Nephron (organoid): ENCODE data around the gene SLC9A3.

Source experiments
- H3K27ac Mint-ChIP-seq, 3 experiments: 2 replicates each; pipeline ENCODE4 v1.8.0; 2020; ENCODE audit warnings: mixed read lengths in 3 of 3, mild to moderate bottlenecking in 2 of 3, moderate library complexity in 1 of 3
- H3K27me3 Mint-ChIP-seq: 2 replicates; pipeline ENCODE4 v1.8.0; 2021; ENCODE audit warnings: low read depth, mild to moderate bottlenecking, moderate library complexity, mixed read lengths
- H3K36me3 Mint-ChIP-seq: 2 replicates; pipeline ENCODE4 v1.8.0; 2020; ENCODE audit warnings: low read depth, mixed read lengths
- H3K4me1 Mint-ChIP-seq: 2 replicates; pipeline ENCODE4 v1.8.0; 2020; ENCODE audit warnings: mixed read lengths
- H3K4me3 Mint-ChIP-seq, 3 experiments: 2 replicates each; pipeline ENCODE4 v1.8.0; 2020; ENCODE audit warnings: mild to moderate bottlenecking in 3 of 3, mixed read lengths in 3 of 3, moderate library complexity in 2 of 3
- H3K9me3 Mint-ChIP-seq: 2 replicates; pipeline ENCODE4 v1.8.0; 2020; ENCODE audit warnings: mixed read lengths
- TF ChIP-seq, protein P1 (sequence below), 3 experiments: fragments of 200-600 bp; sonication (generic); IDR thresholded peaks; one replicate each; pipeline ENCODE4 v1.5.0; 2021; ENCODE audit warnings: antibody characterized with exemption in 3 of 3; ENCODE audit not compliant: unreplicated experiment in 3 of 3

SLC9A3 gene

DNA sequence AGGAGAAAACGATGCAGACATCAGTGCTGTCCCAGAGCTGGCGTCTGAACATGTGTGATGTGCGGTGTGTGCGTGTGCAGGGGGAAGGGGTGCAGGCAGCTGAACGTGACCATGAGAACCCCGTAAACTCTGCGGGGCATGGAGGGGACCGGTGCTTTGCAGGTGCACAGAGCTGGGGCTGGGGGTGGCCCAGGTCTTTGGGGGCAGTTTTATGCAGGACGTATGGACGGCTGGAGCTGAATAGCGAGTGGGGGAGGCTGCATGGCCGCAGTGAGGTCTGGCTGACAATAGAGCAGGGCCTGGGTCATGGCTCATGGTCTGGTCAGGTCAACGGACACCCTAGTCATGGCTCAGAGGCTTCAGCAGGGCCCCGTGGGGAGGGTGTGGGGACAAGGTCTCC lies 84.6 kb downstream of the SLC9A3 start:
- TF ChIP-seq, protein P1, sequence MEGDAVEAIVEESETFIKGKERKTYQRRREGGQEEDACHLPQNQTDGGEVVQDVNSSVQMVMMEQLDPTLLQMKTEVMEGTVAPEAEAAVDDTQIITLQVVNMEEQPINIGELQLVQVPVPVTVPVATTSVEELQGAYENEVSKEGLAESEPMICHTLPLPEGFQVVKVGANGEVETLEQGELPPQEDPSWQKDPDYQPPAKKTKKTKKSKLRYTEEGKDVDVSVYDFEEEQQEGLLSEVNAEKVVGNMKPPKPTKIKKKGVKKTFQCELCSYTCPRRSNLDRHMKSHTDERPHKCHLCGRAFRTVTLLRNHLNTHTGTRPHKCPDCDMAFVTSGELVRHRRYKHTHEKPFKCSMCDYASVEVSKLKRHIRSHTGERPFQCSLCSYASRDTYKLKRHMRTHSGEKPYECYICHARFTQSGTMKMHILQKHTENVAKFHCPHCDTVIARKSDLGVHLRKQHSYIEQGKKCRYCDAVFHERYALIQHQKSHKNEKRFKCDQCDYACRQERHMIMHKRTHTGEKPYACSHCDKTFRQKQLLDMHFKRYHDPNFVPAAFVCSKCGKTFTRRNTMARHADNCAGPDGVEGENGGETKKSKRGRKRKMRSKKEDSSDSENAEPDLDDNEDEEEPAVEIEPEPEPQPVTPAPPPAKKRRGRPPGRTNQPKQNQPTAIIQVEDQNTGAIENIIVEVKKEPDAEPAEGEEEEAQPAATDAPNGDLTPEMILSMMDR (IDR thresholded peaks at IDR 0.05; ENCODE audit: unreplicated experiment in 3 of 3), result no peak
- Mint-ChIP-seq H3K27ac (no peak overlapping the region), H3K4me1 (peaks cover 7% of the 10 kb centered on the region), H3K36me3 (no peaks in the 10 kb centered on the region), H3K27me3 (peaks cover 3% of the 10 kb centered on the region), H3K4me3 (peak overlapping the region; percentile 25 to 55 (median 36)), H3K9me3 (no peaks in the 10 kb centered on the region)

DNA sequence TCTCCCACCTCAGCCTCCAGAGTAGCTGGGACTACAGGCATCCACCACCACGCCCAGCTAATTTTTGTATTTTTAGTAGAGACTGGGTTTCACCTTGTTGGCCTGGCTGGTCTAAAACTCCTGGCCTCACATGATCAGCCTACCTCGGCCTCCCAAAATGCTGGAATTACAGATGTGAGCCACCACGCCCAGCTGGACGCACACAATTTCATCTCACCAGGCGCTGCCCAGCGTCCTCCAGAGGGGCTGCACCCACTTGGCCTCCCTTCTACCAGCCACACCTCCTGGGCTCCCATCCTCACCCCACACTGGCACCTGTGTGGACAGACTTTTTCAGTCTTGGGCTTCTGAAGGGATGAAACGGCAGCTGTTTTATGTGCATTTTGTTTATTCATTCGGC lies 85.1 kb downstream of the SLC9A3 start:
- Mint-ChIP-seq H3K4me3 (peak overlapping the region in 1 of 3 experiments; percentile 55), H3K36me3 (no peaks in the 10 kb centered on the region), H3K27ac (no peak overlapping the region), H3K27me3 (peaks cover 3% of the 10 kb centered on the region), H3K9me3 (no peaks in the 10 kb centered on the region), H3K4me1 (peaks cover 2% of the 10 kb centered on the region)
- TF ChIP-seq, protein P1 (IDR thresholded peaks at IDR 0.05; ENCODE audit: unreplicated experiment in 3 of 3), result no peak

DNA sequence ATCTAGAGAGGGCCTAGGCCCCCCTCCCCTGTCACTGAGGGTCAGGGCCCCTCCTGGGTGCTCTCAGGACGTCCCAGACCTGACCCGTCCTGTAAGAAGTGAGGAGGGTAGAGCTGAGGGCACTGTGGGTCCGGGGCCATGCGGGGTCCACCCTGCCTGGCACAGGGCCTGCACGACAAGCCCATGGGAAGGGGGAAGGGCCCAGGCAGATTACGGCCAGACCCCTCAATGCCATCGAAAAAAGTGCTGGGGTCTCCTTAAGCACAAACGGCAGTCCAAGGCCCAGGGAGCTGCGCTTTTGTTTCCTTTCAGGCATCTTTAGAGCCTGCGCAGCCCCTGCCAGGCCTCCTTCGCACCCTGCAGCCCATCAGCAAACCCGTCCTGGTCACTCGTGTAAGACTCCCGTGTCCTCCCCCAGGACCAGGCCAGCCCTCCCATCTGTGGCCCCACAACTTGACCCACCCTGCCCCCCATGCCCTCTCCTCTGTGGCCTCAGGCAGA lies 85.7 kb downstream of the SLC9A3 start:
- no peaks in the 10 kb centered on the region for H3K9me3 Mint-ChIP-seq
- H3K27ac Mint-ChIP-seq, result no peak overlapping the region
- H3K27me3 Mint-ChIP-seq, result peaks cover 3% of the 10 kb centered on the region
- no peaks in the 10 kb centered on the region for H3K36me3 Mint-ChIP-seq
- no peaks in the 10 kb centered on the region for H3K4me1 Mint-ChIP-seq
- TF ChIP-seq, protein P1 (IDR thresholded peaks at IDR 0.05; ENCODE audit: unreplicated experiment in 3 of 3), result no peak
- no peak overlapping the region for H3K4me3 Mint-ChIP-seq

DNA sequence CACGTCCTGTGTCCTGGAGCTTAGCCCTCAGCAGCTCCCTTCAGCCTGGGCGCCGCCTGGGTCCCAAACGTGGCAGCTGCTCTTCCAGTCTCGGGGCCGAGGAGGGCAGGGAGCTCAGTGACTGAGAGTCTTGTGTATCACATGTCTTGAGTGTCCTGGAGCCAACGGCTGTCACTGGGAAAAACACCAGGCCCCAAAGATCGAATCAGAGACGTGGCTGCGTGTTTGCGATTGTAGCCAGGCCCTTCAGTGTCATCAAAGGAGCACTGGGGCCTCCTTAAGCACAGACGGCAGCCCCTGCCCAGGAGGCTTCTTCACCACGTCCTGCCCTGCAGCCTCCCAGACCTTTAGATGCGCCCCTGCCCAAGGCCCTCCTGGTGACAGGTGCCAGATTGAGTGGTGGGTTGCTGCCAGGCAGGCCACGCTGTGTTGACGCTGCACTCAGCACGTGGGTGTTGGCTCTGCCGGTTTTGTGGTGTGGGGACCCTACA lies 86.9 kb downstream of the SLC9A3 start:
- Mint-ChIP-seq H3K36me3 (no peaks in the 10 kb centered on the region), H3K4me1 (no peaks in the 10 kb centered on the region), H3K27ac (no peak overlapping the region), H3K9me3 (no peaks in the 10 kb centered on the region), H3K27me3 (peaks cover 3% of the 10 kb centered on the region), H3K4me3 (no peak overlapping the region)
- TF ChIP-seq, protein P1 (IDR thresholded peaks at IDR 0.05; ENCODE audit: unreplicated experiment in 3 of 3), result no peak

DNA sequence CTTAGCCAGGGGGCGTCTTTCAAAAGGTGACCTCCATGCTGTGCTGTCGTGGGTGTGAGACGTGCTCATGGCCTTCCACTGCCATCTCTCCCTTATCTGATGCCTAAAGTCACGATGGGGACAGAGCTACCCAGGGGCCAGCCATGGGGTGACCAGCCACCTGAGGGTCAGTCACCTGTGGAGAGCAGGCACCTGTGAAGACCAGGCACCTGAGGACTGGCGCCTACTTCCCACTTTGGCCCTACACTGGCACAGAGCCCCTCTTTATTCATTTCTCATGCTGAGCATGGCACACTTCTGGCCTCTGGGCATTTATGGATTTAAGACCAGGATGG lies 87.6 kb downstream of the SLC9A3 start:
- H3K36me3 Mint-ChIP-seq, result no peaks in the 10 kb centered on the region
- H3K4me1 Mint-ChIP-seq, result no peaks in the 10 kb centered on the region
- peaks cover 3% of the 10 kb centered on the region for H3K27me3 Mint-ChIP-seq
- H3K27ac Mint-ChIP-seq, result no peak overlapping the region
- TF ChIP-seq, protein P1 (IDR thresholded peaks at IDR 0.05; ENCODE audit: unreplicated experiment in 3 of 3), result no peak
- H3K9me3 Mint-ChIP-seq, result no peaks in the 10 kb centered on the region
- H3K4me3 Mint-ChIP-seq, result no peak overlapping the region

DNA sequence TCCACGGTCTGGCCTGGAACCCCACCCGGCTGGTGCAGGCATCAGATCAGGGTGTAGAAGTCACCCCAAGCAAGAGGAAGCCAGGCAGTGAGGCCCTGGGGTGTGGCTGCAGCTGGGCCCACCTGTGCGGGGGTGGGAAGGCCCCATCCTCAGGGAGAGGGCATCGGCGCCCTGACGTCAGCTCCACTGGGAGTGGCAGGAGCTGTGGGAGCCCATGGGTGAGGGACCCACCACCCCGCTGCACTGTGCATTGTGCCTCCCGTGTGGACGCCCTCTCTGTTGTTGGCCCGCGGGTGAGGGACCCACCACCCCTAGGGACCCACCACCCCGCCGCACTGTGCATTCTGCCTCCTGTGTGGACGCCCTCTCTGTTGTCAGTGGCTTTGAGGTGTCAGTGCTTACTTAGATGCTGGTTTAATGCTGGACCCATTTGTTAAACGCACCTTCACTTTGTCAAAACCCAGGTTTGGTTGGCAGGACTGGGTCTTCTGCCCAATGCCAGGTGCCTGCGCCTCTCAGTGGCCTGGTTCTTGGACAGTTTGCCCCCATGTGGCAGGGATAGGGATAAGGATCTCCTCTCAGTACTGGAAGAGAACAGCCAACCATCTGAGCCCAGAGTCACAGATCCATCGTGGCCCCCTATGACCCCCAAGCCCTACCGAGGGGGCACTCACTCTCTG lies 88.1 kb downstream of the SLC9A3 start:
- no peak overlapping the region for H3K27ac Mint-ChIP-seq
- peaks cover 3% of the 10 kb centered on the region for H3K27me3 Mint-ChIP-seq
- no peaks in the 10 kb centered on the region for H3K9me3 Mint-ChIP-seq
- TF ChIP-seq, protein P1 (IDR thresholded peaks at IDR 0.05; ENCODE audit: unreplicated experiment in 3 of 3), result peak in 2 of 3 experiments; percentile 19 to 27
- H3K4me3 Mint-ChIP-seq, result no peak overlapping the region
- no peaks in the 10 kb centered on the region for H3K36me3 Mint-ChIP-seq
- no peaks in the 10 kb centered on the region for H3K4me1 Mint-ChIP-seq
